IPS-18c (cell line): ENCODE results near the gene AFF2.

Experiments used
- H3K4me3 ChIP-seq: 2 replicates; pipeline ENCODE4 v1.7.0; 2013; ENCODE audit warnings: low read depth, mild to moderate bottlenecking, low read length, moderate library complexity; ENCODE audit not compliant: insufficient read depth
- H3K9me3 ChIP-seq: one replicate; pipeline ENCODE4 v1.6.1; 2013; ENCODE audit warnings: mild to moderate bottlenecking, low read length, moderate library complexity; ENCODE audit not compliant: control insufficient read depth, insufficient read depth

AFF2 gene

GRCh38 chrX:148813967-148814366 is 313.6 kb downstream of the AFF2 start:
- Histone ChIP-seq H3K9me3 (no peaks in the 10 kb centered on the region), H3K4me3 (no peak overlapping the region)

GRCh38 chrX:148815218-148815961 is 315.0 kb downstream of the AFF2 start:
- H3K9me3 ChIP-seq: no peaks in the 10 kb centered on the region
- no peak overlapping the region for H3K4me3 ChIP-seq

GRCh38 chrX:148823986-148824385 is 323.6 kb downstream of the AFF2 start:
- no peak overlapping the region for H3K4me3 ChIP-seq
- peaks cover 3% of the 10 kb centered on the region for H3K9me3 ChIP-seq

- Histone ChIP-seq H3K4me3 (no peak overlapping the region), H3K9me3 (peaks cover 3% of the 10 kb centered on the region)
These were observed 325.3 kb downstream of the AFF2 start for GRCh38 chrX:148825696-148826095.

- Histone ChIP-seq H3K9me3 (peaks cover 3% of the 10 kb centered on the region), H3K4me3 (no peak overlapping the region)
These were observed 336.3 kb downstream of the AFF2 start for GRCh38 chrX:148836741-148837140.

- Histone ChIP-seq H3K4me3 (no peak overlapping the region), H3K9me3 (peaks cover 2% of the 10 kb centered on the region)
These were observed 350.2 kb downstream of the AFF2 start for GRCh38 chrX:148850631-148851030.

GRCh38 chrX:148854306-148854705 is 353.9 kb downstream of the AFF2 start:
- H3K4me3 ChIP-seq: no peak overlapping the region
- peaks cover 2% of the 10 kb centered on the region for H3K9me3 ChIP-seq

- no peak overlapping the region for H3K4me3 ChIP-seq
- H3K9me3 ChIP-seq: no peaks in the 10 kb centered on the region
These were observed 356.1 kb downstream of the AFF2 start for GRCh38 chrX:148856505-148856904.

GRCh38 chrX:148865277-148866210 is 365.1 kb downstream of the AFF2 start:
- H3K9me3 ChIP-seq: no peaks in the 10 kb centered on the region
- no peak overlapping the region for H3K4me3 ChIP-seq

GRCh38 chrX:148867596-148867995 is 367.2 kb downstream of the AFF2 start:
- Histone ChIP-seq H3K4me3 (no peak overlapping the region), H3K9me3 (no peaks in the 10 kb centered on the region)

GRCh38 chrX:148871422-148872160 is 371.2 kb downstream of the AFF2 start:
- Histone ChIP-seq H3K9me3 (no peaks in the 10 kb centered on the region), H3K4me3 (no peak overlapping the region)

- H3K9me3 ChIP-seq: no peaks in the 10 kb centered on the region
- no peak overlapping the region for H3K4me3 ChIP-seq
These were observed 371.7 kb downstream of the AFF2 start for GRCh38 chrX:148872161-148872535.

GRCh38 chrX:148872881-148873280 is 372.5 kb downstream of the AFF2 start:
- Histone ChIP-seq H3K4me3 (no peak overlapping the region), H3K9me3 (no peaks in the 10 kb centered on the region)

- no peak overlapping the region for H3K4me3 ChIP-seq
- no peaks in the 10 kb centered on the region for H3K9me3 ChIP-seq
These were observed 374.3 kb downstream of the AFF2 start for GRCh38 chrX:148874636-148875246.

- H3K9me3 ChIP-seq: no peaks in the 10 kb centered on the region
These were observed 378.0 kb downstream of the AFF2 start for GRCh38 chrX:148878371-148878770.

GRCh38 chrX:148885203-148885602 is 384.8 kb downstream of the AFF2 start:
- H3K9me3 ChIP-seq: peaks cover 2% of the 10 kb centered on the region
- no peak overlapping the region for H3K4me3 ChIP-seq

More at GRCh38 chrX:148878371-148878770, 378.0 kb downstream of the AFF2 start:
- H3K4me3 ChIP-seq: no peak overlapping the region

- H3K9me3 ChIP-seq: peaks cover 7% of the 10 kb centered on the region
- no peak overlapping the region for H3K4me3 ChIP-seq
These were observed 393.0 kb downstream of the AFF2 start for GRCh38 chrX:148893395-148893794.
